BLaER1 treated with 17β-estradiol and CSF1 and Interleukin-3, amounts not matched to agents 10 nM and 100 nM (cell line): ENCODE measurements around the gene KCNK1.

Experiments
- H3K27ac ChIP-seq, 11 experiments: shearing (Covaris generic); formaldehyde crosslinking; 2 replicates each; pipeline ENCODE4 v1.8.1; 2022
- H3K27me3 ChIP-seq, 11 experiments: shearing (Covaris generic); formaldehyde crosslinking; 2 replicates each; pipeline ENCODE4 v1.8.1; 2022
- H3K36me3 ChIP-seq, 11 experiments: shearing (Covaris generic); formaldehyde crosslinking; 2 replicates each; pipeline ENCODE4 v1.8.1; 2022
- H3K4me1 ChIP-seq, 10 experiments: shearing (Covaris generic); formaldehyde crosslinking; 2 replicates each; pipeline ENCODE4 v1.8.1; 2022
- H3K4me2 ChIP-seq, 11 experiments: shearing (Covaris generic); formaldehyde crosslinking; 2 replicates each; pipeline ENCODE4 v1.8.1; 2022
- H3K4me3 ChIP-seq, 10 experiments: shearing (Covaris generic); formaldehyde crosslinking; 2 replicates each; pipeline ENCODE4 v1.8.1; 2022
- H3K9ac ChIP-seq, 11 experiments: shearing (Covaris generic); formaldehyde crosslinking; 2 replicates each; pipeline ENCODE4 v1.8.1; 2022
- H3K9me3 ChIP-seq, 11 experiments: shearing (Covaris generic); formaldehyde crosslinking; replicated peaks in 1 of 11; 2 replicates each; pipeline ENCODE4 v1.8.1; 2022
- H4K20me1 ChIP-seq, 11 experiments: shearing (Covaris generic); formaldehyde crosslinking; 2 replicates each; pipeline ENCODE4 v1.8.1; 2022
- Cebpa-rat ChIP-seq, 11 experiments: shearing (Covaris generic); IDR thresholded peaks; 2 replicates each; pipeline ENCODE4 v1.8.1; 2022

Gene KCNK1

GRCh38 chr1:233656032-233656635 lies 42.2 kb downstream of the KCNK1 start:
- Histone ChIP-seq H3K4me1 (no peaks in the 10 kb centered on the region), H3K4me3 (no peak overlapping the region), H3K9me3 (no peaks in the 10 kb centered on the region), H3K27ac (no peak overlapping the region), H3K27me3 (no peaks in the 10 kb centered on the region), H4K20me1 (no peaks in the 10 kb centered on the region), H3K4me2 (no peak overlapping the region), H3K36me3 (no peaks in the 10 kb centered on the region), H3K9ac (no peak overlapping the region)
- TF ChIP-seq Cebpa-rat (IDR thresholded peaks at IDR 0.05): no peak

- TF ChIP-seq Cebpa-rat (IDR thresholded peaks at IDR 0.05): no peak
- Histone ChIP-seq H3K4me1 (no peaks in the 10 kb centered on the region), H4K20me1 (no peaks in the 10 kb centered on the region), H3K4me3 (no peak overlapping the region), H3K36me3 (no peaks in the 10 kb centered on the region), H3K9me3 (no peaks in the 10 kb centered on the region), H3K9ac (no peak overlapping the region), H3K4me2 (no peak overlapping the region), H3K27ac (no peak overlapping the region), H3K27me3 (no peaks in the 10 kb centered on the region)
Measured at GRCh38 chr1:233656687-233657086, 42.8 kb downstream of the KCNK1 start.

- H3K4me2 ChIP-seq: no peak overlapping the region
- H3K4me1 ChIP-seq: no peaks in the 10 kb centered on the region
- H3K27ac ChIP-seq: no peak overlapping the region
- H4K20me1 ChIP-seq: no peaks in the 10 kb centered on the region
- H3K9me3 ChIP-seq: no peaks in the 10 kb centered on the region
- H3K9ac ChIP-seq: no peak overlapping the region
- TF ChIP-seq Cebpa-rat (IDR thresholded peaks at IDR 0.05): no peak
- no peaks in the 10 kb centered on the region for H3K27me3 ChIP-seq
- H3K4me3 ChIP-seq: no peak overlapping the region
- H3K36me3 ChIP-seq: no peaks in the 10 kb centered on the region
Measured at GRCh38 chr1:233657466-233657865, 43.6 kb downstream of the KCNK1 start.

GRCh38 chr1:233659495-233659894 lies 45.6 kb downstream of the KCNK1 start:
- TF ChIP-seq Cebpa-rat (IDR thresholded peaks at IDR 0.05): no peak
- Histone ChIP-seq H3K9ac (no peak overlapping the region), H3K4me1 (no peaks in the 10 kb centered on the region), H3K27me3 (no peaks in the 10 kb centered on the region), H3K4me2 (no peak overlapping the region), H4K20me1 (no peaks in the 10 kb centered on the region), H3K4me3 (no peak overlapping the region), H3K27ac (no peak overlapping the region), H3K9me3 (no peaks in the 10 kb centered on the region), H3K36me3 (no peaks in the 10 kb centered on the region)

- no peaks in the 10 kb centered on the region for H3K4me1 ChIP-seq
- peaks cover 0 to 4% (median 0%) of the 10 kb centered on the region in 11 experiments; a peak in 2 of 22 replicates for H3K9me3 ChIP-seq
- no peak overlapping the region for H3K4me2 ChIP-seq
- H3K27ac ChIP-seq: no peak overlapping the region
- no peak overlapping the region for H3K9ac ChIP-seq
- H3K27me3 ChIP-seq: no peaks in the 10 kb centered on the region
- TF ChIP-seq Cebpa-rat (IDR thresholded peaks at IDR 0.05): no peak
- H4K20me1 ChIP-seq: no peaks in the 10 kb centered on the region
- no peak overlapping the region for H3K4me3 ChIP-seq
- H3K36me3 ChIP-seq: no peaks in the 10 kb centered on the region
Measured at GRCh38 chr1:233661376-233662159, 47.7 kb downstream of the KCNK1 start.

GRCh38 chr1:233662575-233663304 lies 48.8 kb downstream of the KCNK1 start:
- H3K4me2 ChIP-seq: no peak overlapping the region
- no peak overlapping the region for H3K9ac ChIP-seq
- no peaks in the 10 kb centered on the region for H4K20me1 ChIP-seq
- H3K27ac ChIP-seq: no peak overlapping the region
- no peaks in the 10 kb centered on the region for H3K27me3 ChIP-seq
- H3K36me3 ChIP-seq: no peaks in the 10 kb centered on the region
- H3K9me3 ChIP-seq: peaks cover 0 to 7% (median 0%) of the 10 kb centered on the region in 11 experiments; a peak in 3 of 22 replicates
- no peak overlapping the region for H3K4me3 ChIP-seq
- no peak for TF ChIP-seq Cebpa-rat (IDR thresholded peaks at IDR 0.05)
- no peaks in the 10 kb centered on the region for H3K4me1 ChIP-seq

- TF ChIP-seq Cebpa-rat (IDR thresholded peaks at IDR 0.05): no peak
- no peaks in the 10 kb centered on the region for H3K27me3 ChIP-seq
- no peak overlapping the region for H3K4me3 ChIP-seq
- H3K9me3 ChIP-seq: peaks cover 0 to 7% (median 0%) of the 10 kb centered on the region in 11 experiments; a peak in 3 of 22 replicates
- H3K27ac ChIP-seq: no peak overlapping the region
- H4K20me1 ChIP-seq: no peaks in the 10 kb centered on the region
- H3K4me2 ChIP-seq: no peak overlapping the region
- H3K36me3 ChIP-seq: no peaks in the 10 kb centered on the region
- H3K9ac ChIP-seq: no peak overlapping the region
- H3K4me1 ChIP-seq: peaks cover 0 to 5% (median 0%) of the 10 kb centered on the region in 10 experiments; a peak in 1 of 20 replicates
Measured at GRCh38 chr1:233664253-233664652, 50.3 kb downstream of the KCNK1 start.

- Histone ChIP-seq H4K20me1 (no peaks in the 10 kb centered on the region), H3K27ac (no peak overlapping the region), H3K9me3 (peaks cover 0 to 8% (median 0%) of the 10 kb centered on the region in 11 experiments; a peak in 6 of 22 replicates), H3K9ac (no peak overlapping the region), H3K27me3 (no peaks in the 10 kb centered on the region), H3K4me1 (peaks cover 0 to 5% (median 0%) of the 10 kb centered on the region in 10 experiments; a peak in 1 of 20 replicates), H3K36me3 (no peaks in the 10 kb centered on the region), H3K4me3 (no peak overlapping the region), H3K4me2 (no peak overlapping the region)
- TF ChIP-seq Cebpa-rat (IDR thresholded peaks at IDR 0.05): no peak
Measured at GRCh38 chr1:233664804-233665574, 51.1 kb downstream of the KCNK1 start.
